ENCODE data around the gene WDFY1.

Gene WDFY1

GRCh38 chr2:223900066-223900465 is 45.1 kb downstream of the WDFY1 start:
- TF ChIP-seq CTCF (IDR thresholded peaks at IDR 0.05; ENCODE audit: borderline replicate concordance, extremely low read depth, low read length, poor library complexity, severe bottlenecking) (no peak), EZH2 (IDR thresholded peaks at IDR 0.05; ENCODE audit: borderline replicate concordance, low read depth, low read length, severe bottlenecking) (no peak)
- DNase-seq (no peak), ATAC-seq (ENCODE audit: insufficient read depth, low read depth) (no peak)
- H3K36me3 ChIP-seq (ENCODE audit: insufficient read depth, low read length) = peaks cover 33% of the 10 kb centered on the region
- H3K79me2 ChIP-seq (ENCODE audit: insufficient read depth, low read length) = no peaks in the 10 kb centered on the region
- no peak overlapping the region for H3K9ac ChIP-seq (ENCODE audit: low read depth, low read length)
- H3K27me3 ChIP-seq (ENCODE audit: insufficient read depth, low read length, poor library complexity) = no peaks in the 10 kb centered on the region
- no peak overlapping the region for H2AFZ ChIP-seq (ENCODE audit: low read depth, low read length)
- H3K9me3 ChIP-seq (ENCODE audit: insufficient read depth, low read length, severe bottlenecking) = no peaks in the 10 kb centered on the region
- H3K4me3 ChIP-seq (ENCODE audit: low read depth in 1 of 2, low read length in 2 of 2) = no peak overlapping the region
- no peak overlapping the region for H3K27ac ChIP-seq (ENCODE audit: low read length)
- H3K4me1 ChIP-seq (ENCODE audit: insufficient read depth, low read length) = no peaks in the 10 kb centered on the region
- H3K4me2 ChIP-seq (ENCODE audit: insufficient read depth, low read length) = no peak overlapping the region
- H4K20me1 ChIP-seq (ENCODE audit: insufficient read depth, low read length) = no peaks in the 10 kb centered on the region

- no peaks in the 10 kb centered on the region for H3K27me3 ChIP-seq (ENCODE audit: insufficient read depth, low read length, poor library complexity)
- ATAC-seq (ENCODE audit: insufficient read depth, low read depth) (no peak), DNase-seq (no peak)
- H3K9ac ChIP-seq (ENCODE audit: low read depth, low read length) = no peak overlapping the region
- no peaks in the 10 kb centered on the region for H3K4me1 ChIP-seq (ENCODE audit: insufficient read depth, low read length)
- no peaks in the 10 kb centered on the region for H4K20me1 ChIP-seq (ENCODE audit: insufficient read depth, low read length)
- no peaks in the 10 kb centered on the region for H3K79me2 ChIP-seq (ENCODE audit: insufficient read depth, low read length)
- H3K27ac ChIP-seq (ENCODE audit: low read length) = no peak overlapping the region
- TF ChIP-seq CTCF (IDR thresholded peaks at IDR 0.05; ENCODE audit: borderline replicate concordance, extremely low read depth, low read length, poor library complexity, severe bottlenecking) = no peak
- TF ChIP-seq EZH2 (IDR thresholded peaks at IDR 0.05; ENCODE audit: borderline replicate concordance, low read depth, low read length, severe bottlenecking) = no peak
- no peak overlapping the region for H3K4me3 ChIP-seq (ENCODE audit: low read depth in 1 of 2, low read length in 2 of 2)
- H3K4me2 ChIP-seq (ENCODE audit: insufficient read depth, low read length) = no peak overlapping the region
- peaks cover 42% of the 10 kb centered on the region for H3K36me3 ChIP-seq (ENCODE audit: insufficient read depth, low read length)
- no peak overlapping the region for H2AFZ ChIP-seq (ENCODE audit: low read depth, low read length)
- H3K9me3 ChIP-seq (ENCODE audit: insufficient read depth, low read length, severe bottlenecking) = no peaks in the 10 kb centered on the region
Measured at GRCh38 chr2:223897669-223898330, 47.3 kb downstream of the WDFY1 start.

- H3K79me2 ChIP-seq (ENCODE audit: insufficient read depth, low read length) = no peaks in the 10 kb centered on the region
- no peaks in the 10 kb centered on the region for H3K27me3 ChIP-seq (ENCODE audit: insufficient read depth, low read length, poor library complexity)
- no peaks in the 10 kb centered on the region for H3K9me3 ChIP-seq (ENCODE audit: insufficient read depth, low read length, severe bottlenecking)
- no peaks in the 10 kb centered on the region for H3K4me1 ChIP-seq (ENCODE audit: insufficient read depth, low read length)
- TF ChIP-seq CTCF (IDR thresholded peaks at IDR 0.05; ENCODE audit: borderline replicate concordance, extremely low read depth, low read length, poor library complexity, severe bottlenecking) = no peak
- no peak for TF ChIP-seq EZH2 (IDR thresholded peaks at IDR 0.05; ENCODE audit: borderline replicate concordance, low read depth, low read length, severe bottlenecking)
- H3K9ac ChIP-seq (ENCODE audit: low read depth, low read length) = no peak overlapping the region
- H4K20me1 ChIP-seq (ENCODE audit: insufficient read depth, low read length) = no peaks in the 10 kb centered on the region
- H3K27ac ChIP-seq (ENCODE audit: low read length) = no peak overlapping the region
- DNase-seq (no peak), ATAC-seq (ENCODE audit: insufficient read depth, low read depth) (no peak)
- H3K36me3 ChIP-seq (ENCODE audit: insufficient read depth, low read length) = peaks cover 42% of the 10 kb centered on the region
- H2AFZ ChIP-seq (ENCODE audit: low read depth, low read length) = no peak overlapping the region
- no peak overlapping the region for H3K4me3 ChIP-seq (ENCODE audit: low read depth in 1 of 2, low read length in 2 of 2)
- no peak overlapping the region for H3K4me2 ChIP-seq (ENCODE audit: insufficient read depth, low read length)
Measured at GRCh38 chr2:223896833-223897311, 48.3 kb downstream of the WDFY1 start.
